ENCODE measurements around the gene UBE2G1. TPM values are rescaled to one million over a fixed set of nuclear protein-coding genes. Genes with fewer than 3 reads are reported as not detected.

Gene UBE2G1
- total and polyA plus RNA-seq, 2 donors (not counting 1 experiment from before 2014, with no cell fraction given): 27.1 to 76.0 TPM

DNA sequence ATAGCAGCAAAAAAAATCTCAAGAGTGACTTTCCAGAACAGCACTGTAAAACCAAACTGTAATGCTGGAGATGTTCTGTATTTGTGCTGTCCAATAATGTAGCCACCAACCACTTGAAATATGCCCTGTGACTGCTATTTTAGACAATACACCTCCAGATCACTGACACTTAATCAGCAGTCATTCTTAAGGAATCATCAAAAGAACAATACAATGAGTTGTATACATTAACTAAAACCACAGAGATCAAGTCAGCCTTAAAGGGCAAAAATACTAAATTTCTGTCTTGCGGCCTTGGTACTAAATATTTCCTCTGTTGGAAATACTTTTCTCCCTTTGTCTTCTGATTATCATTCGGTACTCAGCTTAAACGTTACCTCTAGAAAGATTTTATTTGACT, 69.1 kb downstream of the UBE2G1 start:
- Histone ChIP-seq H3K4me2 (replicated peaks; ENCODE audit: low read depth, low read length, poor library complexity, severe bottlenecking) (no peak overlapping the region), H4K20me1 (ENCODE audit: control insufficient read depth, insufficient read depth, low read length, poor library complexity, severe bottlenecking) (peaks cover 47% of the 10 kb centered on the region), H3K27me3 (replicated peaks in 1 of 4; ENCODE audit: control extremely low read depth in 1 of 4, control insufficient read depth in 3 of 4, insufficient read depth in 4 of 4, low read length in 3 of 4) (no peaks in the 10 kb centered on the region), H3K79me2 (ENCODE audit: control insufficient read depth, insufficient read depth, low read length) (peaks cover 50% of the 10 kb centered on the region), H3K27ac (ENCODE audit: low read length in 2 of 2) (no peak overlapping the region), H3K4me3 (ENCODE audit: control extremely low read depth in 1 of 5, extremely low read depth in 1 of 5, insufficient read depth in 1 of 5, low read depth in 2 of 5, low read length in 4 of 5) (no peak overlapping the region), H3K36me3 (replicated peaks in 1 of 2; ENCODE audit: control extremely low read depth in 1 of 2, control insufficient read depth in 1 of 2, extremely low read depth in 1 of 2, insufficient read depth in 2 of 2, low read length in 1 of 2) (peaks cover 5 to 25% of the 10 kb centered on the region in 2 experiments), H2AFZ (ENCODE audit: insufficient read depth, low read depth, low read length, poor library complexity, severe bottlenecking) (no peak overlapping the region), H3K9me3 (ENCODE audit: control extremely low read depth in 1 of 3, control insufficient read depth in 2 of 3, insufficient read depth in 1 of 3, low read length in 2 of 3) (no peaks in the 10 kb centered on the region), H3K9ac (ENCODE audit: low read length) (no peak overlapping the region), H3K4me1 (ENCODE audit: control insufficient read depth in 2 of 2, insufficient read depth in 2 of 2, low read length in 2 of 2) (no peaks in the 10 kb centered on the region)
- H3K4me1 Mint-ChIP-seq: peaks cover 27% of the 10 kb centered on the region
- DNase-seq (no peak), ATAC-seq (ENCODE audit: low read depth) (no peak)
- ChIA-PET CTCF (interaction anchor here (1.1 to 1.9 kb wide), 4 partner anchors 10 to 116 kb away, joined by 3 to 5 read pairs (median 5); no protein-coding TSS in a partner anchor), POLR2A (no interaction called here)
- no peak overlapping the region for H3K27ac Mint-ChIP-seq
- no peak overlapping the region for H3K4me3 Mint-ChIP-seq
- intact Hi-C loops (cut with micrococcal nuclease): loop anchor here (5.0 to 10.0 kb wide), 2 partner anchors 35 to 53 kb away; no protein-coding TSS in a partner anchor
- no peaks in the 10 kb centered on the region for H3K27me3 Mint-ChIP-seq
- 100% methylated on average over 1 of the region's 3 CpGs for WGBS (ENCODE audit: insufficient coverage)
- H3K9me3 Mint-ChIP-seq (ENCODE audit: insufficient read depth): no peaks in the 10 kb centered on the region
- TF ChIP-seq, protein P1, sequence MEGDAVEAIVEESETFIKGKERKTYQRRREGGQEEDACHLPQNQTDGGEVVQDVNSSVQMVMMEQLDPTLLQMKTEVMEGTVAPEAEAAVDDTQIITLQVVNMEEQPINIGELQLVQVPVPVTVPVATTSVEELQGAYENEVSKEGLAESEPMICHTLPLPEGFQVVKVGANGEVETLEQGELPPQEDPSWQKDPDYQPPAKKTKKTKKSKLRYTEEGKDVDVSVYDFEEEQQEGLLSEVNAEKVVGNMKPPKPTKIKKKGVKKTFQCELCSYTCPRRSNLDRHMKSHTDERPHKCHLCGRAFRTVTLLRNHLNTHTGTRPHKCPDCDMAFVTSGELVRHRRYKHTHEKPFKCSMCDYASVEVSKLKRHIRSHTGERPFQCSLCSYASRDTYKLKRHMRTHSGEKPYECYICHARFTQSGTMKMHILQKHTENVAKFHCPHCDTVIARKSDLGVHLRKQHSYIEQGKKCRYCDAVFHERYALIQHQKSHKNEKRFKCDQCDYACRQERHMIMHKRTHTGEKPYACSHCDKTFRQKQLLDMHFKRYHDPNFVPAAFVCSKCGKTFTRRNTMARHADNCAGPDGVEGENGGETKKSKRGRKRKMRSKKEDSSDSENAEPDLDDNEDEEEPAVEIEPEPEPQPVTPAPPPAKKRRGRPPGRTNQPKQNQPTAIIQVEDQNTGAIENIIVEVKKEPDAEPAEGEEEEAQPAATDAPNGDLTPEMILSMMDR (IDR thresholded peaks at IDR 0.05): no peak
- no peak for TF ChIP-seq EZH2 (IDR thresholded peaks at IDR 0.05; ENCODE audit: borderline replicate concordance, insufficient read depth, low read depth, low read length, poor library complexity, severe bottlenecking)

- H3K9ac ChIP-seq (ENCODE audit: low read length): no peak overlapping the region
- no CpG with 5 or more reads among the region's 4 CpGs for WGBS (ENCODE audit: insufficient coverage)
- H3K9me3 ChIP-seq (ENCODE audit: control extremely low read depth in 1 of 3, control insufficient read depth in 2 of 3, insufficient read depth in 1 of 3, low read length in 2 of 3): no peaks in the 10 kb centered on the region
- CTCF ChIA-PET: interaction anchor here (0.6 to 1.6 kb wide), 3 partner anchors 9 to 79 kb away, joined by 3 to 4 read pairs (median 3); no protein-coding TSS in a partner anchor
- TF ChIP-seq, protein P1 (IDR thresholded peaks at IDR 0.05): no peak
- TF ChIP-seq EZH2 (IDR thresholded peaks at IDR 0.05; ENCODE audit: borderline replicate concordance, insufficient read depth, low read depth, low read length, poor library complexity, severe bottlenecking): no peak
- ATAC-seq (ENCODE audit: low read depth) (no peak), DNase-seq (no peak)
- no peaks in the 10 kb centered on the region for H3K27me3 Mint-ChIP-seq
- H3K27ac ChIP-seq (ENCODE audit: low read length in 2 of 2): no peak overlapping the region
- H3K4me3 Mint-ChIP-seq: no peak overlapping the region
- H2AFZ ChIP-seq (ENCODE audit: insufficient read depth, low read depth, low read length, poor library complexity, severe bottlenecking): no peak overlapping the region
- no peaks in the 10 kb centered on the region for H3K9me3 Mint-ChIP-seq (ENCODE audit: insufficient read depth)
- H3K79me2 ChIP-seq (ENCODE audit: control insufficient read depth, insufficient read depth, low read length): peaks cover 45% of the 10 kb centered on the region
- H3K4me1 ChIP-seq (ENCODE audit: control insufficient read depth in 2 of 2, insufficient read depth in 2 of 2, low read length in 2 of 2): no peaks in the 10 kb centered on the region
- no peak overlapping the region for H3K27ac Mint-ChIP-seq
- H3K36me3 ChIP-seq (replicated peaks in 1 of 2; ENCODE audit: control extremely low read depth in 1 of 2, control insufficient read depth in 1 of 2, extremely low read depth in 1 of 2, insufficient read depth in 2 of 2, low read length in 1 of 2): peaks cover 1 to 15% of the 10 kb centered on the region in 2 experiments
- H3K4me1 Mint-ChIP-seq: peaks cover 27% of the 10 kb centered on the region
- POLR2A ChIA-PET: no interaction called here
- intact Hi-C loops (cut with micrococcal nuclease): loop anchor here (5.0 to 10.0 kb wide), 2 partner anchors 37 to 51 kb away; no protein-coding TSS in a partner anchor
- no peak overlapping the region for H3K4me3 ChIP-seq (ENCODE audit: control extremely low read depth in 1 of 5, extremely low read depth in 1 of 5, insufficient read depth in 1 of 5, low read depth in 2 of 5, low read length in 4 of 5)
- H3K27me3 ChIP-seq (replicated peaks in 1 of 4; ENCODE audit: control extremely low read depth in 1 of 4, control insufficient read depth in 3 of 4, insufficient read depth in 4 of 4, low read length in 3 of 4): no peaks in the 10 kb centered on the region
- H3K4me2 ChIP-seq (replicated peaks; ENCODE audit: low read depth, low read length, poor library complexity, severe bottlenecking): no peak overlapping the region
- peaks cover 30% of the 10 kb centered on the region for H4K20me1 ChIP-seq (ENCODE audit: control insufficient read depth, insufficient read depth, low read length, poor library complexity, severe bottlenecking)
These were observed 70.8 kb downstream of the UBE2G1 start for GRCh38 chr17:4295686-4296085.
